Astrocyte (in vitro differentiated cells and primary cell): ENCODE results near the gene PSTK.

Experiments
- CTCF ChIP-seq: IDR thresholded peaks from 2 replicates; pipeline ENCODE4 v1.5.1; 2011; ENCODE audit warnings: low read depth, mild to moderate bottlenecking, inconsistent platforms, low read length, moderate library complexity; ENCODE audit not compliant: insufficient read depth
- EZH2 ChIP-seq: IDR thresholded peaks from 2 replicates; pipeline ENCODE4 v1.6.1; 2012; ENCODE audit warnings: mild to moderate bottlenecking, low read length, inconsistent platforms; ENCODE audit not compliant: insufficient read depth

DNA sequence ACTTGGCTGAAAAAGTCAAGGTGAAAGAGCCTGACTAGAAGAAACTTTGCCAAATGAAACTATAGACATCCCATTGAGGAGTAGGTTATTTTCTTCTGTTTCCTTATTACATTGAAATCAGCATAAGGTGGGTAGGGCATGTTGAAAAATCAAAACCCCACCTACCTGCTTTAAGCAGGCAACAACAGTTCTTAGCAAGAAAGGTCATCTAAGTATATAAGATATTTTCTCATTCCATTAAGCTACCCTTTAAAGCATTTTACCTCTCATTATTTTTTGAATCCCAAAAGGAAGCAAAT lies 59.4 kb downstream of the PSTK start:
- TF ChIP-seq EZH2, result no peak
- no peak for TF ChIP-seq CTCF
